AG04450 (cell line): Measurements from ENCODE around the gene TMEM238L. TPM values are rescaled to one million over a fixed set of nuclear protein-coding genes. Genes with fewer than 3 reads are reported as not detected.

Experiments
- CTCF ChIA-PET: fragments of 300-600, 350-600 bp; formaldehyde crosslinking; extraction: SDS; loops from one replicate; lab custom pipeline; 2022; ENCODE audit warnings: antibody characterized with exemption, inconsistent platforms; lab: Charles Lee
- POLR2A ChIA-PET: fragments of 350-600 bp; formaldehyde crosslinking; extraction: SDS; loops from one replicate; lab custom pipeline; 2021; ENCODE audit warnings: antibody characterized with exemption, inconsistent platforms; lab: Yijun Ruan, JAX
- DNase-seq: peaks from one replicate; pipeline ENCODE4 v3.0.0-alpha.2; 2011; ENCODE audit warnings: low read depth, low spot score
- H3K27ac ChIP-seq: one replicate; pipeline ENCODE4 v1.5.1; 2012; ENCODE audit warnings: low read depth, low read length, control low read depth
- H3K27me3 ChIP-seq: one replicate; pipeline ENCODE4 v1.6.0; 2012; ENCODE audit warnings: low read length; ENCODE audit not compliant: control insufficient read depth, insufficient read depth
- H3K4me3 ChIP-seq: 2 replicates; pipeline ENCODE4 v1.5.1; 2011; ENCODE audit warnings: mild to moderate bottlenecking, low read depth, low read length, control low read depth
- H3K9me3 ChIP-seq: 2 replicates; pipeline ENCODE4 v1.5.1; 2012; ENCODE audit warnings: low read length; ENCODE audit not compliant: control insufficient read depth, insufficient read depth
- CTCF ChIP-seq: IDR thresholded peaks from 2 replicates; pipeline ENCODE4 v1.5.1; 2011; ENCODE audit warnings: low read depth, low read length, control low read depth, inconsistent platforms
- polyA plus RNA-seq: library from polyadenylated mRNA; depleted of rRNA; stranded (reverse); fragments of >200 nt; gene quantifications from 2 replicates; pipeline ENCODE4 v1.2.3, GENCODE V29; 2011

Gene TMEM238L
- polyA plus RNA-seq, 1 experiment = not detected

DNA sequence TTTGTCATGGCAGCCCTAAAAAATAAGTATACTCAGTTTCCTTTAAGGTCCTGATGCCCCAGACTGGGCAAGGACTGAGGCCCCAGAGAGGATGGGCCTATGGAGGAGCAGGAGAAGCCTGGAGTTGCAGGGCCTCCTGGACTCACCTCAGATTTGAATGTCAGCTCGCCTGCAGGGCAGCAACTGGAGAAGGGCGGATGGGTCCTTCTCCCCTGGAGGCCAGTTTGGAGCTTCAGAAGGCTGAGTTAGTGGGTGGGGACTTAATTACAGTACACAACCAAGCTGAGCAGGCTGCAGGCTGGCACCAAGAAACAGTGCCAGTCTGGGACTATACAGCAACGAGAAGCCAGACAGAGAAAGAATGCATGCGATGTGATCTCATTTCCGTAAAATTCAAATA is 27.8 kb upstream of the TMEM238L start:
- ChIA-PET CTCF (interaction anchor here (1.2 kb wide), 1 partner anchor 95 kb away, joined by 3 read pairs; no protein-coding TSS in a partner anchor), POLR2A (no interaction called here)
- DNase-seq = no peak
- H3K27ac ChIP-seq = no peak overlapping the region
- no peaks in the 10 kb centered on the region for H3K9me3 ChIP-seq
- H3K27me3 ChIP-seq = no peaks in the 10 kb centered on the region
- no peak for TF ChIP-seq CTCF
- H3K4me3 ChIP-seq = no peak overlapping the region

GRCh38 chr17:10827898-10828552 is 24.1 kb upstream of the TMEM238L start:
- DNase-seq = no peak
- H3K9me3 ChIP-seq = peaks cover 8% of the 10 kb centered on the region; the same call in 1 of the 2 replicates
- H3K27ac ChIP-seq = no peak overlapping the region
- ChIA-PET POLR2A (no interaction called here), CTCF (no interaction called here)
- no peak overlapping the region for H3K4me3 ChIP-seq
- H3K27me3 ChIP-seq = no peaks in the 10 kb centered on the region
- no peak for TF ChIP-seq CTCF

DNA sequence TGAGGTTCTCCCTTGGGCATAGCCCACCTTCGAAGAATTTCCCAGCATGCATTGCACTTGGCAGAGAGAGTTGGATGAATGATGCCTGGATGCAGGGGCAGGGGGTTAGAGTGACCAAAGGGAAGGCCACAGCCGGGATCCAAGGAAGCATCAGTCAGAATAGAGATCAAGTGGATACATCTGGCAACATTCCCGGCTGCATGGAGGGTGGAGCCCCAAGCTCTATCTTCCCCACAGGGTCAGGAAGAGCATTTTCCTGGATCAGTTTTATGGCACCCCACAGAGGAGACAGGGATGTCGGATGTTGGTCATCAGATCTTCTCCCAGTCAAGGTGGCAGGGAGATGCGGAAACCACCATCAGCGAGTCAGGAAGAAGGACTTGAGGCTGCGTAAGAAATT is 21.0 kb upstream of the TMEM238L start:
- H3K27ac ChIP-seq = no peak overlapping the region
- no peak for DNase-seq
- no peak overlapping the region for H3K4me3 ChIP-seq
- ChIA-PET POLR2A (no interaction called here), CTCF (interaction anchor here (1.4 kb wide), 1 partner anchor 88 kb away, joined by 4 read pairs; no protein-coding TSS in a partner anchor)
- H3K9me3 ChIP-seq = peaks cover 8% of the 10 kb centered on the region; the same call in 1 of the 2 replicates
- no peaks in the 10 kb centered on the region for H3K27me3 ChIP-seq
- TF ChIP-seq CTCF = no peak

GRCh38 chr17:10821770-10822169 is 17.9 kb upstream of the TMEM238L start:
- no peak overlapping the region for H3K4me3 ChIP-seq
- POLR2A ChIA-PET = no interaction called here
- peaks cover 12% of the 10 kb centered on the region for H3K9me3 ChIP-seq
- DNase-seq = no peak
- H3K27me3 ChIP-seq = no peaks in the 10 kb centered on the region
- CTCF ChIA-PET = interaction anchor here (1.0 kb wide), 1 partner anchor 85 kb away, joined by 3 read pairs; no protein-coding TSS in a partner anchor
- TF ChIP-seq CTCF = no peak
- no peak overlapping the region for H3K27ac ChIP-seq

DNA sequence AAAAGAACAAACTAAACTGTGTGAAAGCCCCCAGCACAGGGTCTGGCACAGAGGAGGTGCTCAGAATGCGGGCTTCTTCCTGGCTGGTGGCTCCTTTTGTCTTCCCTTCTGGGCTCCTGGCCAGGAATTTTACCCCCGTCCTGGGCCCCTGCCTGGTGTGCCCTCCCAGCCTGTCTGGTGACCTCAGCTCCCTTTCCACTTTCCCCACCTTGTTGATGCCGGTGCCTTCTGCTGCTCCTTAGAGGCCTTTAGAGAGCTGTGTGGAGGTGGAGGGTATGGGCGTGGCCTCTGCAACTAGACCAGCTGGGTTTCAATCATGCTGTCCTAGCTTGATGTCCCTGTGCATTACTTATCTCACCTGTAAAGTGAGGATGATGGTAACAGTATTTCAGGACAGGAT is 17.2 kb upstream of the TMEM238L start:
- Histone ChIP-seq H3K9me3 (peaks cover 12% of the 10 kb centered on the region), H3K27me3 (no peaks in the 10 kb centered on the region), H3K4me3 (no peak overlapping the region), H3K27ac (no peak overlapping the region)
- ChIA-PET POLR2A (no interaction called here), CTCF (interaction anchor here (1.0 kb wide), 1 partner anchor 84 kb away, joined by 3 read pairs; no protein-coding TSS in a partner anchor)
- no peak for DNase-seq
- no peak for TF ChIP-seq CTCF
